ENCODE measurements around the gene PDE3A. TPM values are rescaled to one million over a fixed set of nuclear protein-coding genes. Genes with fewer than 3 reads are reported as not detected.

The PDE3A gene
- total and polyA plus RNA-seq, 7 donors = 6.6 to 90.0 (median 56.8) TPM

DNA sequence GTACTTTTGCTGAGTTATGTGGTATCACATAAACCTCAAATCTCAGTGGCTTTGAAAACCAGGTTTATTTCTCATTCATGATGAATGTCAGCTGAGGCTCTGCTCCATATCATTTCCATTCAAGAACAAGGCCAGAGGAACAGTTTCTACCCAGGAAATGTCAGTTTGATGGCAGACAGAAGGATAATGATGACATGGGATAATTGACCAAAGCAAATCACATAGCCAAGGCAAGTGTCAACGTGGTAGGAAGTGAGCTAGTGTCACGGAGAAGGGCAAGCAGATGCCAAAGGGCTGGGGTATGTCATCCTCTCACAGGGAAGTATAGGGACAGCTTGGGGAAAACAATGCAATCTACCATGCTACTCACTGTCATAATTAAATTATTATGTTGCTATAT is 12.3 kb upstream of the PDE3A start:
- Histone ChIP-seq H3K9me3 (no peaks in the 10 kb centered on the region), H3K27ac (no peak overlapping the region), H3K36me3 (no peaks in the 10 kb centered on the region), H3K27me3 (no peaks in the 10 kb centered on the region), H3K4me3 (no peak overlapping the region), H3K4me1 (peaks cover 0 to 38% (median 25%) of the 10 kb centered on the region in 4 donors)
- WGBS, 2 donors = 75 to 84% methylated on average over 2 of the region's 2 CpGs
- TF ChIP-seq POLR2A (IDR thresholded peaks at IDR 0.05) = no peak
- no peak for TF ChIP-seq EP300 (IDR thresholded peaks at IDR 0.05)
- TF ChIP-seq, protein P1, sequence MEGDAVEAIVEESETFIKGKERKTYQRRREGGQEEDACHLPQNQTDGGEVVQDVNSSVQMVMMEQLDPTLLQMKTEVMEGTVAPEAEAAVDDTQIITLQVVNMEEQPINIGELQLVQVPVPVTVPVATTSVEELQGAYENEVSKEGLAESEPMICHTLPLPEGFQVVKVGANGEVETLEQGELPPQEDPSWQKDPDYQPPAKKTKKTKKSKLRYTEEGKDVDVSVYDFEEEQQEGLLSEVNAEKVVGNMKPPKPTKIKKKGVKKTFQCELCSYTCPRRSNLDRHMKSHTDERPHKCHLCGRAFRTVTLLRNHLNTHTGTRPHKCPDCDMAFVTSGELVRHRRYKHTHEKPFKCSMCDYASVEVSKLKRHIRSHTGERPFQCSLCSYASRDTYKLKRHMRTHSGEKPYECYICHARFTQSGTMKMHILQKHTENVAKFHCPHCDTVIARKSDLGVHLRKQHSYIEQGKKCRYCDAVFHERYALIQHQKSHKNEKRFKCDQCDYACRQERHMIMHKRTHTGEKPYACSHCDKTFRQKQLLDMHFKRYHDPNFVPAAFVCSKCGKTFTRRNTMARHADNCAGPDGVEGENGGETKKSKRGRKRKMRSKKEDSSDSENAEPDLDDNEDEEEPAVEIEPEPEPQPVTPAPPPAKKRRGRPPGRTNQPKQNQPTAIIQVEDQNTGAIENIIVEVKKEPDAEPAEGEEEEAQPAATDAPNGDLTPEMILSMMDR (IDR thresholded peaks at IDR 0.05) = no peak
- TF ChIP-seq POLR2AphosphoS5 (IDR thresholded peaks at IDR 0.05) = no peak
- no peak for DNase-seq
- intact Hi-C loops (cut with DNase I) = no loop called here

DNA sequence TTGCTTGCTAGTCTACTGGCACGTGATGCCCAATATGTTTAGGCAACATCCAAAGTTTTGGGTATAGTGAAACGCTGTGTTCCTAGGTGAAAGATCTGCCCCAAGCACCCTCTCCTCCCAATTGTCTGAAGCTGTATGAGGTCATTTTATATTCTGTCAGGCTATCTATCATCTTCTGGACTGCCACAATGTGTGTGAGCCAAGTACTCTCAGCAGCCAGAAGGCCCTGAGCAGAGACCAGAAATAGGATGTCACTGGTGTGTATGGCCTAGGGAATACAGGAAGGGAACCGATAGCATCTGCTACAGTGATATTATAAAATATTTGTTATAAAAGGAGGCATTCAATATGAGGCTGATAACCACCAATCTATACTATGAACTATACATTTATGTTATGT is 7.9 kb upstream of the PDE3A start:
- peaks cover 0 to 20% (median 15%) of the 10 kb centered on the region in 4 donors for H3K4me1 ChIP-seq
- TF ChIP-seq EP300 (IDR thresholded peaks at IDR 0.05) (no peak), POLR2AphosphoS5 (IDR thresholded peaks at IDR 0.05) (no peak), POLR2A (IDR thresholded peaks at IDR 0.05) (no peak)
- TF ChIP-seq, protein P1 (IDR thresholded peaks at IDR 0.05) = no peak
- WGBS, 2 donors = 94 to 96% methylated on average over 3 of the region's 3 CpGs
- H3K36me3 ChIP-seq = no peaks in the 10 kb centered on the region
- no peak for DNase-seq
- H3K9me3 ChIP-seq = no peaks in the 10 kb centered on the region
- intact Hi-C loops (cut with DNase I) = loop anchor here (10.0 kb wide), 1 partner anchor 236 kb away; no protein-coding TSS in a partner anchor
- H3K27me3 ChIP-seq = no peaks in the 10 kb centered on the region
- H3K4me3 ChIP-seq = no peak overlapping the region
- no peak overlapping the region for H3K27ac ChIP-seq

DNA sequence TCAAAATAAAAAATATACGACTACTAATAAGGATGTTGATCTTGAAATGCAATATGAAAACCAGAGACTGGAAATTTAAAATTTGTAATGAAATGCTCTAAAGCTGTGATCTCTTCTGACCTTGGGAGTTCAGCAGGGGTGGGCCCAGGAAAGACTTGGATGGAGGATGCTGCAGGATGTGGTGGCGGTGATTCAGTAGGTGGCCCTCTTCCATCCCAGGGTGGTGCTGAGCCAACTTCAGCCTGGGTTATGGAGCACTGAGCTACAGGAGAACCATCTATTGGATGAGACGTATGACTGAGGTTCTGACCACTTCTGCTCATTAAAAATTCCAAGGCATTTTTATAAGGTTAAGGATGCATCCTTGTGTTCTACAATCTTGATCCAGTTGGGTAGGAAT is 6.9 kb upstream of the PDE3A start:
- TF ChIP-seq EP300 (IDR thresholded peaks at IDR 0.05) (no peak), POLR2AphosphoS5 (IDR thresholded peaks at IDR 0.05) (no peak), POLR2A (IDR thresholded peaks at IDR 0.05) (no peak)
- TF ChIP-seq, protein P1 (IDR thresholded peaks at IDR 0.05) = no peak
- 95 to 99% methylated on average over 3 of the region's 3 CpGs for WGBS, 2 donors
- Histone ChIP-seq H3K27ac (no peak overlapping the region), H3K27me3 (no peaks in the 10 kb centered on the region), H3K36me3 (no peaks in the 10 kb centered on the region), H3K9me3 (no peaks in the 10 kb centered on the region), H3K4me3 (no peak overlapping the region), H3K4me1 (peaks cover 0 to 12% (median 10%) of the 10 kb centered on the region in 4 donors)
- DNase-seq = no peak
- intact Hi-C loops (cut with DNase I) = loop anchor here (10.0 kb wide), 1 partner anchor 237 kb away; no protein-coding TSS in a partner anchor

DNA sequence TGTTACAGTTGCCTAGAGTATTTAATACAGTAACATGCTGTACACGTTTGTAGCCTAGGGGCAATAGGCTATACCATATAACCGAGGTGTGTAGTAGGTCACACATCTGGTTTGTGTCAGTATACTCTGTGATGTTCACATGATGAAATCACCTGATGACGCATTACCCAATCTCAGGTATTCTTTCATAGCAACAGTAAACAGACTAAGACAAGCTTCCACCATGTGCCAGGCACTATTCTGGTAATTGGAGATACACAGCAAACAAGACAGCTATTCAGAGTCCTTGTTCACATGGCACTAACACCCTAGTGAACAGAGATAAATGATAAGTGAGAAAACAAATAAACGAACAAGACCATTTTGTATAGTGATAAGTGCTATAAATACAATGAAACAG is 3.8 kb upstream of the PDE3A start:
- Histone ChIP-seq H3K36me3 (no peaks in the 10 kb centered on the region), H3K4me1 (peaks cover 0 to 10% (median 6%) of the 10 kb centered on the region in 4 donors), H3K9me3 (no peaks in the 10 kb centered on the region), H3K27me3 (no peaks in the 10 kb centered on the region), H3K4me3 (no peak overlapping the region), H3K27ac (no peak overlapping the region)
- DNase-seq = no peak
- no peak for TF ChIP-seq POLR2AphosphoS5 (IDR thresholded peaks at IDR 0.05)
- TF ChIP-seq EP300 (IDR thresholded peaks at IDR 0.05) = no peak
- TF ChIP-seq POLR2A (IDR thresholded peaks at IDR 0.05) = no peak
- TF ChIP-seq, protein P1 (IDR thresholded peaks at IDR 0.05) = no peak
- 67 to 84% methylated on average over 4 of the region's 4 CpGs for WGBS, 2 donors
- intact Hi-C loops (cut with DNase I) = loop anchor here (10.0 kb wide), 1 partner anchor 240 kb away; no protein-coding TSS in a partner anchor
